T-helper 2 cell (primary cell): ENCODE measurements around the gene CNNM3.
"Not testable (repeated sequence)": the region's sequence is repeated elsewhere in the genome, so short reads cannot be mapped to it uniquely, and the experiment has no call there.

Experiments used
- DNase-seq, 5 experiments: peaks; one replicate each; pipeline versions ENCODE4 v3.0.0 to v3.0.0-alpha.2; 2012 to 2022

The CNNM3 gene

DNA sequence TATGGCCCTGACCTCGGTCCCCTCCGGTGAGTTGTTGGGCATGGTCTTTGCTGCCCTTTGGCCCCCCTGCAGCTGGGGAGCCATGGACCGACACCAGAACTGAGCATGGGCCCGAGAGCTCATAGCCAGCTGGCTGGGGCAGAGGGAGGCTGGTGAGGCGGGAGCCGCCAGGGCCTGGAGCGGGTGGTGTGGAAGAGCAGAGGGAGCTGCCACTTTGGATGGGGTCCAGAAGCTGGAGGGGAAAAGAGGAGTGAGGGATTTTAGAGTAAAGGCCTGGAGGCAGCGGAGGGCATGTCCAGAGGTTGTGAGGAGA lies 16.5 kb upstream of the CNNM3 start:
- no peak for DNase-seq

DNA sequence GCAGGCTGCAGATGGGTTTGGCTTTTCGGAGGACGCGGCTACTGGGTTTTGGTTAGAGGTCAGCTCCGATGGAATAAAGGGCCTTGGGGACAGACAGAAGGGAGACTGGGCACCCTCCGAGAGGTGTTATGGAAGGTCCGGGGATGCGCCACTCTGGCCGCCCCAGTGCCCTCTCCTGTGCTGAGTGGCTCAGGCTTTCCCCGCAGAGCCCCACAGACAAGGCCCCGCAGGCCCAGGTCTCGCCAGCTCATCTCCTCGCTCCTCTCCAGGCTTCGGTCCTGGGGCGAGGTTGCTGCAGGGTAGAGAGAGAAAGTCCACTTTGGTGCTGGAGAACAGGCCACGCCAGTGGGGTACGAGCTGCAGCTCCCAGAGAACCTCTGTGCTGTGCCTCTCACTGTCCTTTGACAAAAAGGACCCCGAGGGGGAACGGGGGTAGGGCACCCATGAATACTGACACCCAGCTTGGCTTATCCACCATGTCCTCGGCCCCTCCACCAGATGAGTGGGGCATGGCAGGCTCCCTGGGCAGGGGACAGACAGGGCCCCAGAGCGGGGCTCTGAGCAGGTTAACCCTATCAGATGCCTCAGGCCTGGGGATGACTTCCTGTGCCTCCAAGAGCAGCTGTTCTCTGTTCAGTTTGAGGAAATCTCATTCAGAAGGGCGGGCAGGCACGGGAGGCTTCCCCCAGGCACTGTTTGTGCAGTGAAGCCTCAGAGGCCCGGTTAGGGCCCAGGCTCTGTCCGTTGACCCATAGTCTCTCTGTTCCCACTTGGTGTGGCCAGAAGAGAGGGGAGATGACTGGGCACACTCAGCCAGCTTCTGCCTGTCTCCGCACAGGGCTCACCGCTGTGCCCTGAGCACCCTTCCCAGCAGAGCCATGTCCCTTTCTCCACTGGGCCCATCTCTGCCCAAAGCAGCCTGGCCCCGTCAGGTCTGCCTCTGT lies 15.7 kb upstream of the CNNM3 start:
- DNase-seq, result no peak

DNA sequence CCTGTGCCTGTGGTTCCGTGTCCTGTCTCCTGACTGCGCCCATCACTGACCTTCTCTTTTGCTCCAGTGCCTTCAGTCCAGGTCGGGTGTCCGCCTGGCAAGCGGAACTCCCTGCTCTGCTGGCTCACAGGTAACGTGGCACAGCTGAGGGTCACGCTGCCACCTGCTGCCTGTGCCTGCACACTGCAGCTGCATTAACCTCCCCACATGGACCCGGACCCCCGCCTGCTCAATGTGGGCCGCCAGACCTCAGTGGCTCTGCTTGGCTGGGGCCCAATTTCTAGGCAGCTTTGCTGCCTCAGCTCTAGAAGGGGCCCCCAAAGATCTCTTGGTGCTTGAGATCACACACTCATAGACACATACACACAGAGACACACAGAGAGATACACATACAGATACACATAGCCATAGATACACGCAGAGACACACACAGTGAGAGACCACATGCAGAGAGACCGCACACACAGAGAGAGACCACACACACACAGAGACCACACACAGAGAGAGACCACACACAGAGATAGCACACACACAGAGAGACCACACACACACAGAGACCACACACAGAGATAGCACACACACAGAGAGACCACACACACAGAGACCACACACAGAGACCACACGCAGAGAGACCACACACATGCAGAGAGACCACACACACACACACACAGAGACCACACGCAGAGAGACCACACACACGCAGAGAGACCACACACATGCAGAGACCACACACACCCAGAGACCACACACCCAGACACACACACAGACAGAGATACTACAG lies 14.9 kb upstream of the CNNM3 start:
- DNase-seq, result peak; percentile 36 to 75 (median 47)

DNA sequence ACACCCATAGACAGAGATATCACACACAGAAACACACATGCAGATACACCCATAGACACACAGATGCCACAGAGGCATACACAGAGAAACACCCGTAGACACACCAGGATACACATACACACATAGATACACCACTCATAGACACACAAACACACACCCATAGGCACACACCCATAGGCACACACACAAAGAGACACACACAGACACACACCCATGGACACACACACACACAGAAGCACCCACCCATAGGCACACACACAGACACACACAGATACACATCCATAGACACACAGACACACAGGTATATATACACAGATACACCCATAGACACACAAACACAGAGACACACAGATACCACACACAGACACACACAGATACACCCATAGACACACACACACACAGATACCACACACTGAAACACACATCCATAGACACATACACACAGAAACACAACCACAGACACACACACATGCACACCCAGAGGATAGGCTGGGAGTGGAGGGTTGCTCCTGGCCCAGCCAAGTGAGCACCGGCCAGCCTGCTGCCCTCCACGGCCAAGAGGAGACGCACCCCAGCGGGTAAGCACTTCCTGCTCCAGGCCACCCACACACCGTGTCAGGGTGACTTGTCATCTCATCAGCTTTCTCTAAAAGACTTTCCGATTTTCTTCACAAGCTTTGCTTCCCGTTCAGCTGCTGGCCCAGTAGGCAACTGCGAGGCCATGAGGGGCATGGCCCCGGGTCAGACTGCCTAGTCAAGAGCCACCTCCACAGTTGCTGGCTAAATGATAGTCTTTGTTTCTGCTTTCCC lies 14.1 kb upstream of the CNNM3 start:
- peak in 2 of 5 experiments; percentile 33 to 72 for DNase-seq

DNA sequence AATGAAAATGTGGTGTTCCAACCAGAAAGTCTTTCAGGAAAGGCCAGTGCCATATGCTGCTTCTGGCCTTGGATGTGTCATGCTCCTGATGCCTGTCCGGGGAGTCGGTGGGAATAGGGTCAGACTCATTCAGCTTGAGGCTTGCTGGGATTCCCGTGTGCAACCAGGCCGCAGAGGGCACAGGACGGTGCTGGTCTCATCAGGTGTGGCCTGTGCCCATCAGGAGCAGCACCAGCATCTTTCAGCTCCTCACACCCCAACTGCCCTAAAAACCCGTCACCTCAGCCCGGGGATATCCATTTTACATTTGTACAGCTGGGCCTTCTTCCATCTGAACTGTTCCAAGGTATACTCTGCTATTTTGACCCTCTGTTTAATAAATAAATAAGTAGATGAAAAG lies 13.3 kb upstream of the CNNM3 start:
- no peak for DNase-seq

DNA sequence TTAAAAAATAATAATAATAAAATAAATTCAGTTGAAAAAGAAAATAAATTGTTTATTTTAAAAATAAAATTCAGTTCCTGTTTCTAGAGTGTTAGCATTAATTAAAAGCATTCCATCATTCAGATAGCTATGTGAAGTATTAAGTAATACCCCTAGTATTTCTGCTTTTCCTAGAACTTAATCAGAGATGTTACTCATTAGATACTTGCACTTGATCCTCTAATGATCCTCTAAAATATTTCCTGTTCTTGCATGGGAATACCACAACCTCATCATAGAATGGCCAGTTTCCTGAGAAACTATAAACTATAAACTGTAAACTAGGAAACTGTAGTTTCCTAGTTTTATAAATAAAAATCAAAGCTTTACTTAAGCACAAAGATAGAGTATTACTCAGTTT lies 11.1 kb upstream of the CNNM3 start:
- DNase-seq, result no peak

DNA sequence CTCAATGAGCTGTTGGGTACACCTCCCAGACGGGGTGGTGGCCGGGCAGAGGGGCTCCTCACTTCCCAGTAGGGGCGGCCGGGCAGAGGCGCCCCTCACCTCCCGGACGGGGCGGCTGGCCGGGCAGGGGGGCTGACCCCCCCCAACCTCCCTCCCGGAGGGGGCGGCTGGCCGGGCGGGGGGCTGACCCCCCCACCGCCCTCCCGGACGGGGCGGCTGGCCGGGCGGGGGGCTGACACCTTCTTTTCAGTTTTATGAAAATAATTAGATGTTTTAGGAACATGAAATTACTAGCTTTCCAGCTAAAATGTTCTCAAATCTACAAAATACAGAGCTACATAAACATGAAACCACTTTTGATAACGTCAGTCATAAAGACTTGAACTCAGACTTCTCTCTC lies 10.1 kb upstream of the CNNM3 start:
- DNase-seq, result not testable (repeated sequence)

DNA sequence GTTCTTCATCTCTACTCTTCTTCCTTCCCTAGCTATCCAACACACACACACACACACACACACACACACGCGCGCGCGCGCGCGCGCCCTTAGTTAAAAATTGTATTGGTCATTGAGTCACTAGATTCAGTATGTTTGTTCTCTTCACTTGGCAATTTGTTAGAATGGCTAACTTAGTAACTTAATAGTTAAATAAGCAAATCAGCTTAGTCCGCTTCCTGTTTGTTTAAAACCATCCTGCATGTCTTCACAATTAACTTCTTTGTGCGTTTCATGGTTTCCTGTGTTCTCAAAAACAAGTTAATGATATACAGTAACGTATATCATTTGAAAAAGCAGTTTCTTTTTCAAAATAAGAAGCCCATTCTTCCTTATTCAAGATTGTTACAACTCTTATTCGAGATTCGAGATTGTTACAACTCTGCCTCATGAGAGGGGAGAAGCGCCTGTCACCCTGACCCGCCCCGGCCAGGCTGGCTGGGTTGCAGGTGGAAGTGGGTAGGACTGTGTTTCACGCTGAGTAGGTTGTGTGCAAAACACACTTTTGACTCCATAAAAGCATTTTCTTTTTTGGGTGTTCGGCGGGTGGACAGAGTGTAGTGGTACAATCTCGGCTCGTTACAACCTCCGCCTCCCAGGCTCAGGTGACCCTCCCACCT lies 9.5 kb upstream of the CNNM3 start:
- DNase-seq, result peak in 2 of 5 experiments; percentile 73 to 76

DNA sequence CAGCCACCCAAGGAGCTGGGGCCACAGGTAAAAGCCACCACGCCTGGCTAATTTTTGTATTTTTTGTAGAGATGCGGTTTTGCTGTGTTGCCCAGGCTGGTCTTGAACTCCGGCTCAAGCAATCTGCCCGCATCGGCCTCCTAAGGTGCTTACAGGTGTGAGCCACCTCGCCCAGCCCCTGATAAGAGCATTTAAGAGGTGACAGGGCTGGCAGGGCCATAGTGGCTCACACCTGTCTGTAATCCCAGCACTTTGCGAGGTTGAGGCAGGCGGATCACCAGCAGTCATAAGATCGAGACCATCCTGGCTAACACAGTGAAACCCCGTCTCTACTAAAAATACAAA lies 9.0 kb upstream of the CNNM3 start:
- DNase-seq, result no peak

DNA sequence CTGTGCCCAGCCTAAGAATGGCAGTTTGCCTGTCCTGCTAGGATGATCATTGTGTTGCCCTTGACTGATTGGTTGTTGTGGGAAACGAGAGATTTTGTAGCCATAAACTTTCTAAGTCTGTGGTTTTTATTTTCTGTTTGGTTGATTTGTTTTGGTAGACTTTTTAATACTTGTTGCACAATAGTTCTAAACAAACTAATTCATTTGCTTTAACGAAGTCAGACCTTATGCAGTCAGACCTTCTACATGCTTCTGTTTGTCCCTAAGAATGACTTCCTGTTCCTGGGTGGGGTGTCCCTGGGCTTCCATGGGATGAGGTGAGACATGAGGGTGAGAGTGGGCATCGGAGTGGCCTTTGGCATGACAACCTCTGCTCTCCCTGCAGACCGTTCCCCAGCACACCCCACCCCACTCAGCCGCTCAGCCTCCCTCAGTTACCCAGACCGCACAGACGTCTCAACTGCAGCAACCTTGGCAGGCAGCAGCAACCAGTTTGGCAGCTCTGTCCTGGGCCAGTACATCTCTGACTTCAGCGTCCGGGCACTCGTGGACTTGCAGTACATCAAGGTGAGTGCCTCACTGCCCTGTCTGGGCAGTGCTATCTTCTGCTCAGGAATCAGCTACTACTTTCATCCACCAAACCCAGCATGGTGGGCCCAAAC lies 7.8 kb upstream of the CNNM3 start:
- no peak for DNase-seq

DNA sequence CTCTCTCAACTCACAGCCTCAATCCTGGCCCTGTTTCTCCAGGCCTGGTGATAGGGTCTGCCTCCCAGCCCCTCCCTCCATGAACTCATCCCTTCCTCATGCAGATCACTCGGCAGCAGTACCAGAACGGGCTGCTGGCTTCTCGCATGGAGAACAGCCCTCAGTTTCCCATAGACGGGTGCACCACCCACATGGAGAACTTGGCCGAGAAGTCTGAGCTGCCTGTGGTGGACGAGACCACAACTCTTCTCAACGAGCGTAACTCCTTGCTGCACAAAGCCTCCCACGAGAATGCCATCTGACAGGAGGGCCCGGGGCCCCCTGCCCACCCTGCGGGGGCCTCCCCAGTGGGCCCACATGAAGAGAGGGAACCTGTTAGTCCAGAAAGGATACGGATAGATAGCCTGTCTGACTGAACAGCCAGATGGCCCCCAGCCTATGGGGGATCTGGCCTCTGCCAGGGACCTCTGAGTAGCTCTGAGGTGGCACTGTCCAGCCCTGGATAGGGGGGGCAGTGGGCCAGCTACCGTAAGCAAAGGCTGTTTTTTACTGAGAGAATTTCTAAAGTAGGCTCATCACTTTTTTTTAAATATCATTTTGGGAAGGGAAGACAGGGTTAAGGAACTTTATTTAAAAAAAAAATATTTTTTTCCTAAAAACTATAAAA lies 6.7 kb upstream of the CNNM3 start:
- no peak for DNase-seq

DNA sequence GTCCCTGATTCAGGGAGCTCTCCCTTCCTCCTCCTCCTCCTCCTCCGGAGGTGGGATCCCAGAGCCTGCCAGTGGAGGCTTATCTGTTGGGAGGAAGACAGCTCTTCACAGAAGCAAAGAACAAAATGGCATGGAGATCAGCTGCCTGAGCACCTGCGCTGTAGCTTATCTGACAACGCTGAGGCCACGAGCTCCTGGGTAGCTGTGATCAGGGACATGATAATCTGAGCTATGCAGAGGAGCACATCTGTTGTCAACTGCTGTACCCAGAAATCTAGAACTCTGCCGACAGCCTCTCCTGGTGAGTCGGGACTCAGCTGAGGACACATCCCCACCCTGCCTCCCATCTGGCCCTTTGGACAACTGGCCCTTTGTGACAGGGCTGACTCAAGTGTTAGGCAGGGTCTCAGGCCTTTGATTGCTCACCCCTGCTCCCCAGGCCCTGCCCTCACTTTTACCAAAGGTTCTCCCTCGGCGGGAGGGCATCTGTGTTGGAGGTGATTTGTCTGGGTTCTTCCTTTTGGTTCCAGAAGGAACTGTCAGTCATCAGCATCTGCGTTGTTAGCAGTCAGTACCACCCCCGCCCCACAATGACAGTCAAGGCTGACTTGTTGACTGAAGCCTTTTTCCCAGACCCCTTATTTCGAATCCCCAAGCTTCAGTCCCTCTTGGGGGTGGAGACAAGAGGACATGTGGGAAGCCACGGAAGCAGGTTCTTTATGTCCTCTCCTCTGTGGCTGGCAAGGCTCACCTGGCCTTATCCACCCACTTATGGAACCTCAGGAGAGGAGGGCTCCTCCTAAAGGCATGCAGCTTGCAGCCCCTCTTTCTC lies 5.9 kb upstream of the CNNM3 start:
- DNase-seq, result peak in 1 of 5 experiments; percentile 47

DNA sequence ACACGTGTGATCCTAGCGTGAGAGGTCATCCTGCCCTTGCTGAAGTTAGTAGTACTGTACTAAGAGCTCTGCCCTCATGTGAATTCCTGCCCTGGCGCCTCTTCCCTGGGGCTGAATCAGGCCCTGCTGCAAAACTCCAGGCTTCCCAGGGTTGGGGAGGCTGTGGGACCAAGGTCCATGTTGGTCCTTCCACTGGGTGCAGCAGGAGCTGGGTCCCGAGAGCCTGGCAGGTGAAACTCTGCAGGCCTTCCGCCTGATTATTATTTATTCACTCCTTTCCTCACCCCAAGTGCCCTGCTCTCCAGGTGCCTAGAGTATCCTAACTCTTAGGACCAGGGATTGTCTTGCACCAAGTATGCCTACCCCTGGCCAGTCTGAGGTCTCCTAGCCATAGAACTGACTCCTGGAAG lies 5.3 kb upstream of the CNNM3 start:
- no peak for DNase-seq

DNA sequence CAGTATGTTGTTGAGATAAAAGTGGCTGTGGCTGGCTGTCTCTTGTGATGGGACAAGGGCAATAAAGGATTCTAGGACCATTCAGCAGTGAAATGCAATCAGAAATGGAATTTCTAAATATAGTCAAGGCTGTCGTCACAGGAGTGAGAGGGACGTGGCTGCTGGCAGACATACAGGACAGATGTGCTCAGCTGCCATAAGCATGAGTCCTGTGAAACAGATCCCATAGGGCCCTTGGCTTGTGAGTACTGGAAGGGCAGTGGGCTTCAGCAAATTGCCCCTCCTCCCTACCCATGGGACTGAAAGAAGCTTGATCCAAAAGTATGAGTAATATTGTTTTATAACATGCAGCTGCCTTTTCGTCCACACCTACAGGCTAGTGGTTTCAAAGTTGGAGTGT lies 4.2 kb upstream of the CNNM3 start:
- DNase-seq, result no peak

DNA sequence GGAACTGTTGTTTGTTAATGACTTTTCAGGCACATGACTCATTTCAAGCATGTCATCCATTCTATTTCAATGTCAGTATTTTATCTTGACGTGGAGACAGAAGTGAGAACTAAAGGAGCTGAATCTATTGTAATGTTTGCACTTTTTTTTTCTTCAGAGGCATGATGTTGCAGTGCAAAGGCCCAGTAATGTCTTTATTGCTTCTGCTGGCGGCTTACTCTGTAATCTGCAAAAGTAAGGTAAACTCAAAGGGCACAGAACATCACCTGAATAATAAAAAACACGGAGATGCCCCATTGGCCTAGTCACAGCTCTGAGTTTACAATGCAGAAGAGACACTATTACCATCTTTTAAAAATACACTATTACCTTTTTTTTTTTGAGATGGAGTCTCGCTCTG lies 2.4 kb upstream of the CNNM3 start:
- no peak for DNase-seq

DNA sequence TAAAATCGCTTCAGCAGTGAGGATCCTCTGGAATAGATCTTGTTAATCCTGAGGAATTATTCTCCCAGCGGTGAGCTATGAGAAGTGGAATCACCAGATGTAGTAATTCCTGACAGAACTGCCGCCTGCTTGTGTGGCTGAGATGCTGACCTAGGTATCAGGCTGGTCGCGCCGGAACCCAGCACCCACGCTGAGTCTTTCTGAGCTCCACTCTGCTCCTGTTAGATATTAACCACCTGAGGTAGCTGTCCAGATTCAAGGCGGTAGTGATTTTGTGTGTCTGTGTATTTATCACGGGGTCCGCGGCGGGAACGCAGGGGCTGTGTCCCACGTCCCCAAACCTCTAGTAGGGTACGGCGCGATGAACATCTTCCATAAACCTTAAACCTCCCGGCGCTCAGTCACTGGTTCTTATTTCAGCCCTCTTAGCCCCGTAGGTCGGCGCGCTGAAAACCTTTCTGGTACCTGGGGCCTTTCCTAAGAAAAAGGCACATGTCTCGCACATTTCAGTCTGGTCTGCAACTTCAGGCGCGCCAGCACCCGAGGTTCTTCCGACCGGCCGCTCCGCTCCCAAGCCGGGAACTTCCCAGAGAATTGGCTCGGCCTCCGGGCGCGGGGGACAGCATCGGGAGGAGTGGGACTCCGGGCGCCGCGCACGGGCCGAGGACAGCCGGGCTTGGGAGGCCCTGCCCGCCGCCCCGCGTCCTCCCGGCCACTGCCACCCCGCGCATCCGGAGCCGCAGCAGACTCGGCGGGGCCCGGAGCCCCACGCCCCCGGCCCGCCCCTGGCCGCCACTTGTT lies 542 bp upstream of the CNNM3 start:
- peak in 1 of 5 experiments; percentile 49 for DNase-seq

DNA sequence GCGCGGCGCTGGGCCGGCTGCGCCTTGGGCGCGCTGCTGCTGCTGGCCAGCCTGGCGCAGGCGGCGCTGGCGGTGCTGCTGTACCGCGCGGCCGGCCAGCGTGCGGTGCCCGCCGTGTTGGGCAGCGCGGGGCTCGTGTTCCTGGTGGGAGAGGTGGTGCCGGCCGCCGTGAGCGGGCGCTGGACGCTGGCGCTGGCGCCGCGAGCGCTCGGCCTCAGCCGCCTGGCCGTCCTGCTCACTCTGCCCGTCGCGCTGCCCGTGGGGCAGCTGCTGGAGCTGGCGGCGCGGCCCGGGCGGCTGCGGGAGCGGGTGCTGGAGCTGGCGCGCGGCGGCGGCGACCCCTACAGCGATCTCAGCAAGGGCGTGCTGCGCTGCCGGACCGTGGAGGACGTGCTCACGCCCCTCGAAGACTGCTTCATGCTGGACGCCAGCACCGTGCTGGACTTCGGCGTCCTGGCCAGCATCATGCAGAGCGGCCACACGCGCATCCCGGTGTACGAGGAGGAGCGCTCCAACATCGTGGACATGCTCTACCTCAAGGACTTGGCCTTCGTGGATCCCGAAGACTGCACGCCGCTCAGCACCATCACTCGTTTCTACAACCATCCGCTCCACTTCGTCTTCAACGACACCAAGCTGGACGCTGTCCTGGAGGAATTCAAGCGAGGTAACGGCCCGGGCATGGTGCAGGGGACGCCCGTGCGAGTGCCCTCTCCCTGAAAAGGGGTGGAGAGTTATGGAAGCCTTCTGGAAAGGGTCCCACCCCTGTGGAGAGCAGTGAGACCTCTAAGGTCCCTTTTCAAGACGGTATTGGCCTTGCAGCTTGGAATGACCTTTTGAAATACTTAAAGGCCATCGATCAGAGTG lies 1.0 kb downstream of the CNNM3 start:
- peak in 1 of 5 experiments; percentile 22 for DNase-seq

DNA sequence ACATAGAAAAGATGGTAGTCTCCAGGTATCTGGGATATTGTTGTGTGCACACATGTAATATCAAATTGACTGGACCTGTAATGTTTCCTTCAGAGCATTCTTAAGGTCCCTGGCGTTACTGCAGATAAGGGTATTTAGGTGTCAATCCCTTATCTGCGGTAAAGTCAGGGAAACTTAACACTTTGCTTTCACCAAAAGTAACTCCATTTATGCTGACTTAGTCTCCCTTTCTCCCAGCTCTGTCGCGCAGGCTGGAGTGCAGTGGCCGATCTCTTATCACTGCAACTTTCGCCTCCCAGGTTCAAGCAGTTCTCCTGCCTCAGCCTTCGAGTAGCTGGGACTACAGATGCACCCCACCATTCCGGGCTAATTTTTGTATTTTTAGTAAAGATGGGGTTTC lies 1.8 kb downstream of the CNNM3 start:
- no peak for DNase-seq
